ENCODE measurements around the gene COL20A1.

COL20A1 gene

GRCh38 chr20:63361519-63362435 is 68.8 kb downstream of the COL20A1 start:
- TF ChIP-seq GLIS3 (CRISPR knock-in tag; IDR thresholded peaks at IDR 0.05) = no peak
- TF ChIP-seq ESRRG (CRISPR knock-in tag; IDR thresholded peaks at IDR 0.05) = no peak
- no peak for TF ChIP-seq CSDC2 (CRISPR knock-in tag; IDR thresholded peaks at IDR 0.05)
- no peak for TF ChIP-seq POU6F1 (CRISPR knock-in tag; IDR thresholded peaks at IDR 0.05; ENCODE audit: borderline replicate concordance, low read depth)
- TF ChIP-seq PATZ1 (CRISPR knock-in tag; IDR thresholded peaks at IDR 0.05; ENCODE audit: borderline replicate concordance) = no peak
- TF ChIP-seq CSRNP3 (CRISPR knock-in tag; IDR thresholded peaks at IDR 0.05) = no peak
- TF ChIP-seq SNAI2 (CRISPR knock-in tag; IDR thresholded peaks at IDR 0.05) = no peak
- TF ChIP-seq ZNF8 (CRISPR knock-in tag; IDR thresholded peaks at IDR 0.05) = no peak
- TF ChIP-seq OSR1 (CRISPR knock-in tag; IDR thresholded peaks at IDR 0.05) = no peak
- no peak for ATAC-seq

- TF ChIP-seq ZNF8 (CRISPR knock-in tag; IDR thresholded peaks at IDR 0.05) (no peak), GLIS3 (CRISPR knock-in tag; IDR thresholded peaks at IDR 0.05) (no peak), ZFP30 (CRISPR knock-in tag; IDR thresholded peaks at IDR 0.05) (no peak), RARB (CRISPR knock-in tag; IDR thresholded peaks at IDR 0.05) (no peak), CREB5 (CRISPR knock-in tag; IDR thresholded peaks at IDR 0.05; ENCODE audit: low read depth) (no peak), ZNF70 (CRISPR knock-in tag; IDR thresholded peaks at IDR 0.05) (no peak), ZFP3 (CRISPR knock-in tag; IDR thresholded peaks at IDR 0.05) (no peak), TOX (CRISPR knock-in tag; IDR thresholded peaks at IDR 0.05; ENCODE audit: borderline replicate concordance) (no peak), POU6F1 (CRISPR knock-in tag; IDR thresholded peaks at IDR 0.05; ENCODE audit: borderline replicate concordance, low read depth) (no peak), CSDC2 (CRISPR knock-in tag; IDR thresholded peaks at IDR 0.05) (no peak), ZC3H10 (CRISPR knock-in tag; IDR thresholded peaks at IDR 0.05) (no peak), BACH2 (CRISPR knock-in tag; IDR thresholded peaks at IDR 0.05; ENCODE audit: borderline replicate concordance) (no peak), TCF4 (CRISPR knock-in tag; IDR thresholded peaks at IDR 0.05; ENCODE audit: borderline replicate concordance) (no peak), OSR1 (CRISPR knock-in tag; IDR thresholded peaks at IDR 0.05) (no peak), TSHZ2 (CRISPR knock-in tag; IDR thresholded peaks at IDR 0.05) (no peak), CSRNP3 (CRISPR knock-in tag; IDR thresholded peaks at IDR 0.05) (no peak)
- ATAC-seq = no peak
Observed at GRCh38 chr20:63362436-63363009, 69.5 kb downstream of the COL20A1 start.
